NCI-H82 (cell line): ENCODE results near the gene MFNG.

Experiments used
- DNase-seq: peaks from one replicate; lab custom pipeline; 2025; lab: John Stamatoyannopoulos, UW

MFNG gene

GRCh38 chr22:37448516-37449127, 37.6 kb downstream of the MFNG start:
- no peak for DNase-seq

GRCh38 chr22:37445501-37445900, 40.7 kb downstream of the MFNG start:
- DNase-seq, result no peak

- no peak for DNase-seq
These were observed 42.2 kb downstream of the MFNG start for GRCh38 chr22:37443977-37444376.

- no peak for DNase-seq
These were observed 43.1 kb downstream of the MFNG start for GRCh38 chr22:37443086-37443485.

- DNase-seq, result no peak
These were observed 43.6 kb downstream of the MFNG start for GRCh38 chr22:37442537-37442936.

GRCh38 chr22:37442135-37442534, 44.0 kb downstream of the MFNG start:
- DNase-seq, result no peak

- no peak for DNase-seq
These were observed 45.3 kb downstream of the MFNG start for GRCh38 chr22:37440875-37441274.

GRCh38 chr22:37439347-37439746, 46.8 kb downstream of the MFNG start:
- DNase-seq, result no peak

GRCh38 chr22:37435970-37436603, 50.1 kb downstream of the MFNG start:
- DNase-seq, result no peak

GRCh38 chr22:37433786-37434185, 52.4 kb downstream of the MFNG start:
- DNase-seq, result no peak

- no peak for DNase-seq
These were observed 53.5 kb downstream of the MFNG start for GRCh38 chr22:37432708-37433054.

- DNase-seq, result no peak
These were observed 54.1 kb downstream of the MFNG start for GRCh38 chr22:37431801-37432707.

- DNase-seq, result no peak
These were observed 54.8 kb downstream of the MFNG start for GRCh38 chr22:37431366-37431765.

- DNase-seq, result no peak
These were observed 55.2 kb downstream of the MFNG start for GRCh38 chr22:37430941-37431340.

- DNase-seq, result peak; percentile 79
These were observed 57.3 kb downstream of the MFNG start for GRCh38 chr22:37428649-37429586.

GRCh38 chr22:37427711-37428635, 58.2 kb downstream of the MFNG start:
- DNase-seq, result no peak

- DNase-seq, result no peak
These were observed 59.0 kb downstream of the MFNG start, which contains the start of gene ELFN2 for GRCh38 chr22:37427135-37427710. TSS of gene ELFN2 (minus strand) at chr22:37427479. CDS start at chr22:37375534, 51,945 bp downstream.

- no peak for DNase-seq
These were observed 59.5 kb downstream of the MFNG start for GRCh38 chr22:37426706-37427134.

- DNase-seq, result peak; percentile 27
These were observed 60.1 kb downstream of the MFNG start for GRCh38 chr22:37425800-37426705.
